ENCODE measurements around the gene PLEKHS1.

GRCh38 chr10:113767222-113767621 is 15.7 kb downstream of the PLEKHS1 start:
- TF ChIP-seq CTCF (IDR thresholded peaks at IDR 0.05 in 4 of 5, conservative IDR thresholded peaks at IDR 0.05 in 1 of 5) (no peak), POLR2A (IDR thresholded peaks at IDR 0.05) (no peak)
